ENCODE data around the gene APCDD1.
A peak's percentile ranks its signal among the peaks of the same experiment; 100 is the strongest.

Gene APCDD1

GRCh38 chr18:10515456-10515855 lies 61.0 kb downstream of the APCDD1 start:
- no peak overlapping the region for H3K27ac ChIP-seq (ENCODE audit: low read depth, low read length)
- H3K27me3 ChIP-seq (ENCODE audit: insufficient read depth, low read length) = peaks cover 79% of the 10 kb centered on the region
- no peaks in the 10 kb centered on the region for H3K36me3 ChIP-seq (ENCODE audit: insufficient read depth, low read length)
- H3K79me2 ChIP-seq (ENCODE audit: control insufficient read depth, insufficient read depth, low read length, unreplicated experiment) = no peaks in the 10 kb centered on the region
- H2AFZ ChIP-seq (ENCODE audit: low read length, unreplicated experiment) = no peak overlapping the region
- H3K4me3 ChIP-seq (ENCODE audit: low read depth, low read length) = no peak overlapping the region
- H3K4me1 ChIP-seq (ENCODE audit: control insufficient read depth, insufficient read depth, low read length, unreplicated experiment) = peaks cover 12% of the 10 kb centered on the region

GRCh38 chr18:10516078-10516477 lies 61.6 kb downstream of the APCDD1 start:
- H3K36me3 ChIP-seq (ENCODE audit: insufficient read depth, low read length) = no peaks in the 10 kb centered on the region
- H3K4me1 ChIP-seq (ENCODE audit: control insufficient read depth, insufficient read depth, low read length, unreplicated experiment) = peaks cover 12% of the 10 kb centered on the region
- H3K4me3 ChIP-seq (ENCODE audit: low read depth, low read length) = no peak overlapping the region
- H3K79me2 ChIP-seq (ENCODE audit: control insufficient read depth, insufficient read depth, low read length, unreplicated experiment) = no peaks in the 10 kb centered on the region
- no peak overlapping the region for H3K27ac ChIP-seq (ENCODE audit: low read depth, low read length)
- no peak overlapping the region for H2AFZ ChIP-seq (ENCODE audit: low read length, unreplicated experiment)
- H3K27me3 ChIP-seq (ENCODE audit: insufficient read depth, low read length) = peaks cover 73% of the 10 kb centered on the region

- Histone ChIP-seq H3K4me3 (ENCODE audit: low read depth, low read length) (no peak overlapping the region), H3K27me3 (ENCODE audit: insufficient read depth, low read length) (peaks cover 60% of the 10 kb centered on the region), H3K79me2 (ENCODE audit: control insufficient read depth, insufficient read depth, low read length, unreplicated experiment) (no peaks in the 10 kb centered on the region), H2AFZ (ENCODE audit: low read length, unreplicated experiment) (no peak overlapping the region), H3K4me1 (ENCODE audit: control insufficient read depth, insufficient read depth, low read length, unreplicated experiment) (peaks cover 12% of the 10 kb centered on the region), H3K27ac (ENCODE audit: low read depth, low read length) (no peak overlapping the region), H3K36me3 (ENCODE audit: insufficient read depth, low read length) (no peaks in the 10 kb centered on the region)
Measured at GRCh38 chr18:10518595-10519255, 64.3 kb downstream of the APCDD1 start.

DNA sequence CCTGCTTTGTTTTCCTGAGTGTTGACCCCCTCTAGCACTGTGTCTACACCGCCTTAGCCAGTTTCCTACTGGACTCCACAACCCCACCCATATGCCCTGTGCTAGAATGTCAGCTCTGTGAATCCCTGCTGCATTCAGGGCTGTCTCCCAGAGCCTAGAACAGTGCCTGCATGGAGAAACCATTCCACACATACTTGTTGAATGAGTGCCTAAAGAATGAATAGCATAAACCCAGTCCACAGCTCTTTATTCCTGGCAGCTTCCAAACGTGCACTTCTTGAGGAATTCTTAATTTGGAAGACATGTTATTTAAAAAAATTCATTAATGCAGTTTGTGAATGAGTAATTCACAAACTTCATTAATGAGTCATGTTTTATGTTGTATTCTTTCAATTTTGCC lies 64.9 kb downstream of the APCDD1 start:
- H3K36me3 ChIP-seq (ENCODE audit: insufficient read depth, low read length) = no peaks in the 10 kb centered on the region
- H3K79me2 ChIP-seq (ENCODE audit: control insufficient read depth, insufficient read depth, low read length, unreplicated experiment) = no peaks in the 10 kb centered on the region
- peaks cover 54% of the 10 kb centered on the region for H3K27me3 ChIP-seq (ENCODE audit: insufficient read depth, low read length)
- H3K27ac ChIP-seq (ENCODE audit: low read depth, low read length) = no peak overlapping the region
- peaks cover 12% of the 10 kb centered on the region for H3K4me1 ChIP-seq (ENCODE audit: control insufficient read depth, insufficient read depth, low read length, unreplicated experiment)
- H3K4me3 ChIP-seq (ENCODE audit: low read depth, low read length) = peak overlapping the region; percentile 20; the same call in 1 of the 2 replicates
- no peak overlapping the region for H2AFZ ChIP-seq (ENCODE audit: low read length, unreplicated experiment)

DNA sequence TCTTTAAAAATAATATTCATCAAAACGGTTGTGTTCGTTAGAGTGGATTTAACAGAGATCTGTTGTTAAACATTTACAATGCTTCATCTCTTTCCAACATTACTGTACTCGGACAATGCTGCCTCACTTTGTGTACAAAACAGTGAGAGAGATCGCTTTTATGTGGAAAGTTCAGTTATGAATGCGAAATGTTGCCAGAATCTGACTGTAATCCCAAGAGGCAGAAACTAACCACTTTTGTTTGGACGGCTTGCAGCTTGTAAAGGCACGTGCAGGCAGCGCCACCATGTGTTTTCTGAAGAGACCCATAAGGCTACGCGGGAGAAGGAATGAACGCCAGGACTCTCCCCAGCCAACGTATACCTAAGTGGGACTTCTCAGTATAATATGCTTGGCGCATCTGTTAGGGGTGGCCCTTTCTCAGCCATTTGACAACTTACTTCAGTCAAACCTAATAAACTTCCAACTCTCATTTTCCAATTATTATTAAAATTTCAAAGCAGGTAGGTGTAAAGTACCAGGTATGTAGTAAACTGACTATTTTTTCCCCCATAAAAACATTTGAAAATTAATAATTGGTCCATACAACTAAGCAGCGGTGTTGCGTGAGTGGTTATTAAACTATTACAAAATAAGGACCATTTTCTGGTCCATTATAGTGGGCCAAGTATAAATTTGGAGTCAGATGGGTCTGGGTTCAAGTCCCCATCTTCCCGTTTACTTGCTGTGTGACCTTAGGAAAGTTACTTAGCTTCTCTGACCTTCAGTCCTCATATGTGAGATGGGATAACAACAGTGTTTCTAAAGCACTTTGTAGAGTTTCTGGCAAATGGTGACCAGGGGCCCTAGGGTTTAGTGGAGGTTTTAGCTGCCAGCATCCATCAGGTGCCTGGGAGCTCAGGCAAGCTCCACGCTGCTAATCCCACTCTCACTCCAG lies 65.8 kb downstream of the APCDD1 start:
- Histone ChIP-seq H3K79me2 (ENCODE audit: control insufficient read depth, insufficient read depth, low read length, unreplicated experiment) (no peaks in the 10 kb centered on the region), H2AFZ (ENCODE audit: low read length, unreplicated experiment) (no peak overlapping the region), H3K4me1 (ENCODE audit: control insufficient read depth, insufficient read depth, low read length, unreplicated experiment) (peaks cover 18% of the 10 kb centered on the region), H3K4me3 (ENCODE audit: low read depth, low read length) (peak overlapping the region; percentile 20; the same call in 1 of the 2 replicates), H3K36me3 (ENCODE audit: insufficient read depth, low read length) (no peaks in the 10 kb centered on the region), H3K27me3 (ENCODE audit: insufficient read depth, low read length) (peaks cover 45% of the 10 kb centered on the region), H3K27ac (ENCODE audit: low read depth, low read length) (no peak overlapping the region)

GRCh38 chr18:10521566-10521965 lies 67.1 kb downstream of the APCDD1 start:
- H3K36me3 ChIP-seq (ENCODE audit: insufficient read depth, low read length) = no peaks in the 10 kb centered on the region
- H2AFZ ChIP-seq (ENCODE audit: low read length, unreplicated experiment) = no peak overlapping the region
- peaks cover 32% of the 10 kb centered on the region for H3K27me3 ChIP-seq (ENCODE audit: insufficient read depth, low read length)
- no peak overlapping the region for H3K27ac ChIP-seq (ENCODE audit: low read depth, low read length)
- H3K4me3 ChIP-seq (ENCODE audit: low read depth, low read length) = no peak overlapping the region
- peaks cover 4% of the 10 kb centered on the region for H3K79me2 ChIP-seq (ENCODE audit: control insufficient read depth, insufficient read depth, low read length, unreplicated experiment)
- H3K4me1 ChIP-seq (ENCODE audit: control insufficient read depth, insufficient read depth, low read length, unreplicated experiment) = peaks cover 20% of the 10 kb centered on the region

- Histone ChIP-seq H3K79me2 (ENCODE audit: control insufficient read depth, insufficient read depth, low read length, unreplicated experiment) (peaks cover 12% of the 10 kb centered on the region), H3K27ac (ENCODE audit: low read depth, low read length) (no peak overlapping the region), H2AFZ (ENCODE audit: low read length, unreplicated experiment) (no peak overlapping the region), H3K4me3 (ENCODE audit: low read depth, low read length) (no peak overlapping the region), H3K27me3 (ENCODE audit: insufficient read depth, low read length) (peaks cover 22% of the 10 kb centered on the region), H3K36me3 (ENCODE audit: insufficient read depth, low read length) (no peaks in the 10 kb centered on the region), H3K4me1 (ENCODE audit: control insufficient read depth, insufficient read depth, low read length, unreplicated experiment) (peaks cover 26% of the 10 kb centered on the region)
Measured at GRCh38 chr18:10522574-10522973, 68.1 kb downstream of the APCDD1 start.

- H3K79me2 ChIP-seq (ENCODE audit: control insufficient read depth, insufficient read depth, low read length, unreplicated experiment) = peaks cover 21% of the 10 kb centered on the region
- H3K36me3 ChIP-seq (ENCODE audit: insufficient read depth, low read length) = no peaks in the 10 kb centered on the region
- peaks cover 31% of the 10 kb centered on the region for H3K4me1 ChIP-seq (ENCODE audit: control insufficient read depth, insufficient read depth, low read length, unreplicated experiment)
- peaks cover 12% of the 10 kb centered on the region for H3K27me3 ChIP-seq (ENCODE audit: insufficient read depth, low read length)
- no peak overlapping the region for H3K27ac ChIP-seq (ENCODE audit: low read depth, low read length)
- H2AFZ ChIP-seq (ENCODE audit: low read length, unreplicated experiment) = no peak overlapping the region
- no peak overlapping the region for H3K4me3 ChIP-seq (ENCODE audit: low read depth, low read length)
Measured at GRCh38 chr18:10523544-10523943, 69.1 kb downstream of the APCDD1 start.

DNA sequence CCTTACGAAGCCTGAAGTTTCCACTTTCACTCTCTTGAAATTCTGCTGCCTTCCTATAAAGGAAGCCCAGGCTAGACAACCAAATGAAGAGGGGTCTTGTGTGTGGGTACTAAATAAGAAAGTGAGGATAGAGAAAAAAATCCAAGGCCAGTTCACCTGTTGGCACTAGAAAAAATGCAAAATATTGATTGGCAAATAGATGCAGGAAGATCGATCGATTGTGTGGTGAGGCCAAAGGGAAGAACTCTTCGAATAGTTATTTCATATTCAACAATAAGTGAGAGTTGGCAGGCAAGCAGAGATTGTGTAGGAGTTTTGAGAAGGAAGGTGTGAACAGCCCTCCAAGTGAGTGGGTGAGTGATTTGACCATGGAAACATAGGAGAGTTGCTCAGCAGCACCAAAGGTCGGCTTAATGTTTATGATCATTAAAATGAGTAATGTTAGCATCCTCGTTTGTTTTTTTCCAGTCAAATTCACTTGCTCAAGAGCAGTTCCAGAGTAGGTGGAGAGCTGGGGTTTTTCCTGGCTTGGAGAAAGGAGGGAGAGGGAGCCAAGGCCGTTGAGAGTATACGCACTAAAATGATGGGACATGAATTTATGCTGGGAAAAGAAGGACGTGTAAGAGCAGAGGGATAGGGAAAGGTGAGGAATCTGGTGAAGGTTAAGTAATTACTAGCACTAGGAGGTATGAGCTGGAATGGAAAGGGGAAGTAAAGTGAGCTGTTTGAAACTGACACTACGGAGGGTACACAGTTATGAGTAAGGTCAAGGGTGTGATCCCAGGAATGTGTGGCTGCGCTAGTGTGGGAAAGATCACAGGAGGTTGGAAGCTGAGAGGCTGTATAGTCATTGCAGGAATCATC lies 70.3 kb downstream of the APCDD1 start:
- peak overlapping the region; percentile 62 for H2AFZ ChIP-seq (ENCODE audit: low read length, unreplicated experiment)
- peaks cover 33% of the 10 kb centered on the region for H3K79me2 ChIP-seq (ENCODE audit: control insufficient read depth, insufficient read depth, low read length, unreplicated experiment)
- peak overlapping the region; percentile 99; the same call in 1 of the 2 replicates for H3K4me3 ChIP-seq (ENCODE audit: low read depth, low read length)
- H3K36me3 ChIP-seq (ENCODE audit: insufficient read depth, low read length) = no peaks in the 10 kb centered on the region
- H3K27ac ChIP-seq (ENCODE audit: low read depth, low read length) = peak overlapping the region; percentile 6; the same call in 1 of the 2 replicates
- H3K4me1 ChIP-seq (ENCODE audit: control insufficient read depth, insufficient read depth, low read length, unreplicated experiment) = peaks cover 21% of the 10 kb centered on the region
- peaks cover 7% of the 10 kb centered on the region; the same call in 1 of the 2 replicates for H3K27me3 ChIP-seq (ENCODE audit: insufficient read depth, low read length)

- peak overlapping the region; percentile 6; the same call in 1 of the 2 replicates for H3K27ac ChIP-seq (ENCODE audit: low read depth, low read length)
Measured at GRCh38 chr18:10525371-10525691, 70.9 kb downstream of the APCDD1 start.

More at GRCh38 chr18:10525371-10525691, 70.9 kb downstream of the APCDD1 start:
- Histone ChIP-seq H3K4me3 (ENCODE audit: low read depth, low read length) (peak overlapping the region; percentile 99), H3K79me2 (ENCODE audit: control insufficient read depth, insufficient read depth, low read length, unreplicated experiment) (peaks cover 37% of the 10 kb centered on the region), H3K4me1 (ENCODE audit: control insufficient read depth, insufficient read depth, low read length, unreplicated experiment) (peaks cover 22% of the 10 kb centered on the region), H3K36me3 (ENCODE audit: insufficient read depth, low read length) (no peaks in the 10 kb centered on the region), H2AFZ (ENCODE audit: low read length, unreplicated experiment) (peak overlapping the region; percentile 62), H3K27me3 (ENCODE audit: insufficient read depth, low read length) (peaks cover 7% of the 10 kb centered on the region; the same call in 1 of the 2 replicates)

Data from ACC112 (cell line).